ENCODE measurements around the gene CRYBB3.
"Not testable (repeated sequence)": the region's sequence is repeated elsewhere in the genome, so short reads cannot be mapped to it uniquely, and the experiment has no call there.

CRYBB3 gene

GRCh38 chr22:25232301-25232700, 32.6 kb downstream of the CRYBB3 start:
- no peaks in the 10 kb centered on the region for H3K9me3 ChIP-seq (ENCODE audit: control insufficient read depth in 1 of 2, low read length in 2 of 2)
- H3K36me3 ChIP-seq (ENCODE audit: control insufficient read depth in 1 of 2, insufficient read depth in 2 of 2, low read length in 2 of 2): no peaks in the 10 kb centered on the region
- no peak overlapping the region for H3K4me3 ChIP-seq (ENCODE audit: low read depth in 1 of 2, low read length in 2 of 2)
- no peaks in the 10 kb centered on the region for H3K4me1 ChIP-seq (ENCODE audit: control insufficient read depth in 1 of 2, insufficient read depth in 2 of 2, low read length in 2 of 2)
- peaks cover 4% of the 10 kb centered on the region for H3K27me3 ChIP-seq (ENCODE audit: low read depth, low read length)
- H3K27ac ChIP-seq (ENCODE audit: low read length): no peak overlapping the region

GRCh38 chr22:25233706-25234105, 34.0 kb downstream of the CRYBB3 start:
- H3K36me3 ChIP-seq (ENCODE audit: control insufficient read depth in 1 of 2, insufficient read depth in 2 of 2, low read length in 2 of 2); H3K27me3 ChIP-seq (ENCODE audit: low read depth, low read length); H3K27ac ChIP-seq (ENCODE audit: low read length); H3K9me3 ChIP-seq (ENCODE audit: control insufficient read depth in 1 of 2, low read length in 2 of 2); H3K4me3 ChIP-seq (ENCODE audit: low read depth in 1 of 2, low read length in 2 of 2); H3K4me1 ChIP-seq (ENCODE audit: control insufficient read depth in 1 of 2, insufficient read depth in 2 of 2, low read length in 2 of 2): not testable (repeated sequence)

GRCh38 chr22:25235547-25236290, 36.1 kb downstream of the CRYBB3 start:
- no peaks in the 10 kb centered on the region for H3K4me1 ChIP-seq (ENCODE audit: control insufficient read depth in 1 of 2, insufficient read depth in 2 of 2, low read length in 2 of 2)
- no peak overlapping the region for H3K4me3 ChIP-seq (ENCODE audit: low read depth in 1 of 2, low read length in 2 of 2)
- H3K27ac ChIP-seq (ENCODE audit: low read length): no peak overlapping the region
- H3K9me3 ChIP-seq (ENCODE audit: control insufficient read depth in 1 of 2, low read length in 2 of 2): no peaks in the 10 kb centered on the region
- peaks cover 4% of the 10 kb centered on the region for H3K27me3 ChIP-seq (ENCODE audit: low read depth, low read length)
- no peaks in the 10 kb centered on the region for H3K36me3 ChIP-seq (ENCODE audit: control insufficient read depth in 1 of 2, insufficient read depth in 2 of 2, low read length in 2 of 2)

DNA sequence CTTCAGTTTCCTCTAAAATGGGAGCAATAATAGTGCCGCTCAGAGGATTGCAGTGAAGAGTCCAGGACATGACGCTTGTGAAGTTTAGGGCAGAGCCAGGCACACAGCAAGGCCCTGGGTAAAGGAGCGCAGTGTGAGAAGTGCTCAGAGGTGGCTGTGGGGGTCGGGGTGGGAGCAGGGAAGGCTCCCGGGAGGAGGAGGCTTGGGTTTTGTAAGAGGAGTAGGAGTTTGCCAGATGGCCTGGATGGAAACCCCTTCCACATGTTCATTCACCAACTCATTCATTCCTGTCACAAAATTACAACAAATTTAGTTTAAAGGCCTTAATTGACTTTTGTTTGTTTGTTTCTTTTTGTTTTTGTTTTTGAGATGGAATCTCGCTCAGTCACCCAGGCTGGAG, 36.8 kb downstream of the CRYBB3 start:
- H3K27ac ChIP-seq (ENCODE audit: low read length): no peak overlapping the region
- H3K36me3 ChIP-seq (ENCODE audit: control insufficient read depth in 1 of 2, insufficient read depth in 2 of 2, low read length in 2 of 2): no peaks in the 10 kb centered on the region
- peaks cover 4% of the 10 kb centered on the region for H3K27me3 ChIP-seq (ENCODE audit: low read depth, low read length)
- H3K4me1 ChIP-seq (ENCODE audit: control insufficient read depth in 1 of 2, insufficient read depth in 2 of 2, low read length in 2 of 2): no peaks in the 10 kb centered on the region
- no peak overlapping the region for H3K4me3 ChIP-seq (ENCODE audit: low read depth in 1 of 2, low read length in 2 of 2)
- H3K9me3 ChIP-seq (ENCODE audit: control insufficient read depth in 1 of 2, low read length in 2 of 2): no peaks in the 10 kb centered on the region

- H3K36me3 ChIP-seq (ENCODE audit: control insufficient read depth in 1 of 2, insufficient read depth in 2 of 2, low read length in 2 of 2): no peaks in the 10 kb centered on the region
- no peaks in the 10 kb centered on the region for H3K9me3 ChIP-seq (ENCODE audit: control insufficient read depth in 1 of 2, low read length in 2 of 2)
- no peak overlapping the region for H3K27ac ChIP-seq (ENCODE audit: low read length)
- H3K27me3 ChIP-seq (ENCODE audit: low read depth, low read length): peaks cover 4% of the 10 kb centered on the region
- no peak overlapping the region for H3K4me3 ChIP-seq (ENCODE audit: low read depth in 1 of 2, low read length in 2 of 2)
- no peaks in the 10 kb centered on the region for H3K4me1 ChIP-seq (ENCODE audit: control insufficient read depth in 1 of 2, insufficient read depth in 2 of 2, low read length in 2 of 2)
Observed at GRCh38 chr22:25237503-25237902, 37.8 kb downstream of the CRYBB3 start.

DNA sequence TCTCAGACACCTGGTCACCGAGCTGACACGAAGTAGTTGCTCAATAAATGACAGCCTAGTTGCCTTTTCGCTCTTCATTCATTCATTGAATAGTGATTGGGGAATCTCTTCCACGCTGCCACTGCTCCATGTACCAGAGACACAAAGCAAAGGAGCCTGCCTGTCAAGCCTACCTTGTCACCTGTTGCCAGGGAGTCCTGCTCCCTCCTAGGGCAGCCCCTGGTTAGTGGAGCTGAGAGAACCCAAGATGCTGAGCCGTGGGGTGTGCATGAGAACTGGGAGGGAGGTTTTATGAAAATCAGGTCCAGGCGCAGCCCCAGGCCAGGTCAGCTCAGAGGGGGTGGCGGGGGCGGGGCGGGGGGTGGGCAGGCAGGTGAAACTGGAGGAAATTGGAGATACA, 38.4 kb downstream of the CRYBB3 start:
- H3K27me3 ChIP-seq (ENCODE audit: low read depth, low read length); H3K4me3 ChIP-seq (ENCODE audit: low read depth in 1 of 2, low read length in 2 of 2); H3K9me3 ChIP-seq (ENCODE audit: control insufficient read depth in 1 of 2, low read length in 2 of 2); H3K4me1 ChIP-seq (ENCODE audit: control insufficient read depth in 1 of 2, insufficient read depth in 2 of 2, low read length in 2 of 2); H3K36me3 ChIP-seq (ENCODE audit: control insufficient read depth in 1 of 2, insufficient read depth in 2 of 2, low read length in 2 of 2); H3K27ac ChIP-seq (ENCODE audit: low read length): not testable (repeated sequence)

GRCh38 chr22:25255169-25255568, 55.5 kb downstream of the CRYBB3 start:
- not testable (repeated sequence) for H3K27ac ChIP-seq (ENCODE audit: low read length); H3K36me3 ChIP-seq (ENCODE audit: control insufficient read depth in 1 of 2, insufficient read depth in 2 of 2, low read length in 2 of 2); H3K4me3 ChIP-seq (ENCODE audit: low read depth in 1 of 2, low read length in 2 of 2); H3K4me1 ChIP-seq (ENCODE audit: control insufficient read depth in 1 of 2, insufficient read depth in 2 of 2, low read length in 2 of 2); H3K27me3 ChIP-seq (ENCODE audit: low read depth, low read length); H3K9me3 ChIP-seq (ENCODE audit: control insufficient read depth in 1 of 2, low read length in 2 of 2)

Measured in muscle layer of duodenum (tissue), 2 donors.